Measurements from ENCODE around the gene SLC44A5.

DNA sequence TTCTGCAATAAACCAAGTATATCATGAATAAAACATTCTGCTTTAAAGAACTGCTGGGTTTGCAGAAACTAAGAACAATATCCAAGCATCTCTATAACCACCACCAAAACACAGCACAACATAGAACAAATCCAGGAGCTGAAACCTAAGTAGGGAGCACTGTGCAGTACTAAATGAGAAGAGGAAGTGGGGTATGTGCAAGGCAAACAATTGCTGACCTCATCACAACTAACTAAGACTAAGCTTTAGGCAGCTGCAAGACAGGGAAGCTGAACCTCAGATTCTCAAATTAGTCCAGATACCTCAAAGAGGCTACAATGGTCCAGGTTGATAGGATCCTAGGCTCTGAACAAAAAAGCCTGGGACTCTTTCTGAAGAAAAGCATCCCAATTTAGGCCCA, 172.6 kb downstream of the SLC44A5 start:
- TF ChIP-seq POLR2A (IDR thresholded peaks at IDR 0.05; ENCODE audit: low read length) (no peak), GATA1 (IDR thresholded peaks at IDR 0.05; ENCODE audit: low read depth, low read length) (no peak)

Measured in erythroblast (primary cell).